Mucosa of stomach (tissue), 1 donor: ENCODE data around the gene RIMS1.

ENCODE experiments used
- H3K27me3 ChIP-seq: one replicate; pipeline ENCODE4 v1.7.0; 2013; ENCODE audit warnings: mild to moderate bottlenecking, low read length; ENCODE audit not compliant: control insufficient read depth, insufficient read depth
- H3K36me3 ChIP-seq: one replicate; pipeline ENCODE4 v1.7.0; 2013; ENCODE audit warnings: low read length; ENCODE audit not compliant: control insufficient read depth, insufficient read depth
- H3K4me1 ChIP-seq: one replicate; pipeline ENCODE4 v1.7.0; 2013; ENCODE audit warnings: mild to moderate bottlenecking, low read length; ENCODE audit not compliant: control insufficient read depth, insufficient read depth
- H3K4me3 ChIP-seq: one replicate; pipeline ENCODE4 v1.7.0; 2013; ENCODE audit warnings: low read length
- H3K9ac ChIP-seq: one replicate; pipeline ENCODE4 v1.7.0; 2013; ENCODE audit warnings: mild to moderate bottlenecking, low read length, moderate library complexity
- H3K9me3 ChIP-seq: one replicate; pipeline ENCODE4 v1.7.0; 2013; ENCODE audit warnings: mild to moderate bottlenecking, low read length, moderate library complexity; ENCODE audit not compliant: control insufficient read depth
- donor health status: Pancreatic carcinoma.

RIMS1 gene

DNA sequence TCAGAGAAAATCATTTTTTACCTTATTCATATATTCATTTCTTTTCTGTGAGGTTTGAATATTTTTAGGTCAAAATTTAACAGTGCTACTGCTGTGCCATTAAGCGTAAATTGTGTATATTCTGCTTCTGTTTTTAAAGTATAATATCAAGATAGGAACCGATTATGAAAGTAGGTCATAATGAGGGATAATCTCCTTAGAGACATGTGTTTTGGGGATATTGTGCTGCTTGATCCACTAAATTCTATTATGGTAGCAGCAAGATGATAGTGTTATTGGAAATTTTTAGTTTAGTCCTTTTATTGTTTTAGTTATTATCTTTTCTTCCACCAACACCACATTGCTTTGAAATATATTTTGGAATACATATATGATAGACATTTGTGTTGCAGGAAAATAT lies 244.0 kb downstream of the RIMS1 start:
- Histone ChIP-seq H3K9ac (no peak overlapping the region), H3K4me3 (no peak overlapping the region), H3K9me3 (no peaks in the 10 kb centered on the region), H3K27me3 (no peaks in the 10 kb centered on the region), H3K36me3 (no peaks in the 10 kb centered on the region), H3K4me1 (no peaks in the 10 kb centered on the region)

DNA sequence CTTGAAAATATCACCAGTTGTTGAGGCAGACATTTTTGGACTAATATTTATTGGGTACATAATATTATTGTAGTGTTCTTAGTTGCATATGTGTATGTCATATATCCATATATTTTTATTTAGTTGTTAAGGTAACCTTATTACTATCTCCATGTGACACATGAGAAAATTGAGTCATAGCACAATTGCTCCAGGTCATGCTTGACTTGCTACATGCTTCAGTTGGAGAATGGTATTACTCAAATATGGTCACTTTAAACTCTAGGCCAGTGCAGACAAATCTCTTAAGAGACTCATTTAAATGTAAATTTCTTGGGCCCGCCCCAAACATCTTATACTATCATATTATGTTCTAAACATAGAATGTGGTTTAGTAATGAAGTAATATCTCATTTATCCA lies 246.1 kb downstream of the RIMS1 start:
- H3K9me3 ChIP-seq, result no peaks in the 10 kb centered on the region
- no peak overlapping the region for H3K9ac ChIP-seq
- no peaks in the 10 kb centered on the region for H3K27me3 ChIP-seq
- no peak overlapping the region for H3K4me3 ChIP-seq
- H3K36me3 ChIP-seq, result no peaks in the 10 kb centered on the region
- no peaks in the 10 kb centered on the region for H3K4me1 ChIP-seq

DNA sequence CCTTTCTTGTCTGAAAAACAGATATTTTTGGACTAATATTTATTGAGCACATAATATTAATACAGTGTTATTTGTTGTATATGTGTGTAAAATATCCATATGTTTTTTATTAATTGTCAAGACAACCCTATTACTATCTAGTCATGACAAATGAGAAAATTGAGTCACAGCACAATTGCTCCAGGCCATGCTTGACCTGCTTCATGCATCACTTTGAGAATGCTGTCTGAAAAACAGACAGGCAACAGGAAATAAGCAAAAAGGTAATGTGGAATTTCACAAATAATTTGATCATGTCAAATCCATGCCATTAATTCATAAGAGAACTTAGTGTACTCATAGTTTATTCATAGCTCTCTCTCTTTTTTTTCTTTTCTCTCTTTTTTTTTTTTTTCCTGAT lies 246.5 kb downstream of the RIMS1 start:
- Histone ChIP-seq H3K36me3 (no peaks in the 10 kb centered on the region), H3K4me1 (no peaks in the 10 kb centered on the region), H3K4me3 (no peak overlapping the region), H3K27me3 (no peaks in the 10 kb centered on the region), H3K9ac (no peak overlapping the region), H3K9me3 (no peaks in the 10 kb centered on the region)

DNA sequence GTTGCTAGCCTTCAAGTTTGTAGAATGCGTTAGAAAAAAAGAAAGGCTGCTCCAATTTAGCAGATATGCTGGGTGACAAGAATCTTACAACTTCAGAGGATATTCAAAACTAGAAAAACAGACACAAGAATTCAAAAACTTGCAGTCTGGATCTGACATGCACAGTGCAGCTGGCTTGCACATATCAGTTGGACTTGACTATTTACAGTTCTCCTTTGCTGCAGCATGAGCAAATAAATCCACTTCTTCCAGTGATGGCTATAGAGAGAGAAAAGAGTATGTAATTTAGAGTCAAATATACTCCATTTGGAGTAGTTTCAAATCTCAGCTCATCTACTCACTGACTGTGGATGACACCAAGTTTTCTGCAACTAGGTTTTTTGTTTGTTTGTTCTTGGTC lies 247.0 kb downstream of the RIMS1 start:
- no peak overlapping the region for H3K9ac ChIP-seq
- H3K9me3 ChIP-seq, result no peaks in the 10 kb centered on the region
- no peak overlapping the region for H3K4me3 ChIP-seq
- no peaks in the 10 kb centered on the region for H3K36me3 ChIP-seq
- no peaks in the 10 kb centered on the region for H3K4me1 ChIP-seq
- no peaks in the 10 kb centered on the region for H3K27me3 ChIP-seq

DNA sequence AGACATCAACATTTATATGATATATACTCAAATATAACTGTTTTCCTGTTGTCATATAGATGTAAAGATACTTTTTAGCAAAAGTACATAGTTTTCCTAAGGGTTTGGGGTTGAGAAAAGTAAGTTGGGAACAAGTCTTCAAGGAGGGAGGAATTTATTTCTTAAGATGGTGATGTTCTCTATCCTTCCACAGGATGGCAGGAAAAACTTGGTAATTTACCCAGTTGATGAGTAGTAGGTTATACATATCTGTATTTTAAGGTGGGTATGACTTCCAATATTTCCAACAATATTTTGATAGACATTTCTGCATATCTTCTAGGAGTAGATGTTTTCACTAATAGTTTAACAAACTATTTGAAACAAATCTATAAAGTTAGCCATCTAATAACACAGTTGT lies 254.4 kb downstream of the RIMS1 start:
- H3K4me1 ChIP-seq, result no peaks in the 10 kb centered on the region
- no peaks in the 10 kb centered on the region for H3K9me3 ChIP-seq
- H3K36me3 ChIP-seq, result no peaks in the 10 kb centered on the region
- H3K9ac ChIP-seq, result no peak overlapping the region
- H3K4me3 ChIP-seq, result no peak overlapping the region
- no peaks in the 10 kb centered on the region for H3K27me3 ChIP-seq

- Histone ChIP-seq H3K4me3 (no peak overlapping the region), H3K4me1 (no peaks in the 10 kb centered on the region), H3K9me3 (no peaks in the 10 kb centered on the region), H3K27me3 (no peaks in the 10 kb centered on the region), H3K36me3 (no peaks in the 10 kb centered on the region), H3K9ac (no peak overlapping the region)
These were observed 263.4 kb downstream of the RIMS1 start for GRCh38 chr6:72149715-72150114.

- no peaks in the 10 kb centered on the region for H3K27me3 ChIP-seq
- H3K4me1 ChIP-seq, result no peaks in the 10 kb centered on the region
- no peaks in the 10 kb centered on the region for H3K9me3 ChIP-seq
- no peak overlapping the region for H3K4me3 ChIP-seq
- no peak overlapping the region for H3K9ac ChIP-seq
- H3K36me3 ChIP-seq, result no peaks in the 10 kb centered on the region
These were observed 265.4 kb downstream of the RIMS1 start for GRCh38 chr6:72151742-72152141.

DNA sequence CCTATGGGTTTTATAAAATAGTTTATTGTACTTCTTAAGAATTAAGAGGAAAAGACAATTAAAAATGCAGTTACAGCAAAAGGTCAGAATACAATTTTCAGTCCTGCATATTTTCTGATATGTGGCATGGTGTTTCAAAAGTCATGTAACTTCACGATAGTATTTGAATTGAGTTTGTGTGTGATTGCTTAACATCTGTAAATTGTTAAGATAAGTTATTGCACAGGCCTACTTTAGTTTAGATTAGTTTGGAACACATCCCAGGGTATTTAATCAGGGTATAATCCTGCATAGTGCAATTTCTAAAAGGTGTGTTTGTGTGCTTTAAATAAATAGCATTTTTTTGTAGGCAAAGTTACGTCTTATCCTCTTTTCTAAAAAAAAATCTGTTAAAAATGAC lies 289.6 kb downstream of the RIMS1 start:
- Histone ChIP-seq H3K27me3 (no peaks in the 10 kb centered on the region), H3K4me3 (no peak overlapping the region), H3K9ac (no peak overlapping the region), H3K4me1 (no peaks in the 10 kb centered on the region), H3K9me3 (no peaks in the 10 kb centered on the region), H3K36me3 (no peaks in the 10 kb centered on the region)

GRCh38 chr6:72182337-72183246 lies 296.2 kb downstream of the RIMS1 start:
- no peaks in the 10 kb centered on the region for H3K9me3 ChIP-seq
- H3K27me3 ChIP-seq, result peaks cover 12% of the 10 kb centered on the region
- H3K36me3 ChIP-seq, result no peaks in the 10 kb centered on the region
- peak overlapping the region; percentile 31 for H3K4me3 ChIP-seq
- H3K4me1 ChIP-seq, result no peaks in the 10 kb centered on the region
- H3K9ac ChIP-seq, result no peak overlapping the region

GRCh38 chr6:72203983-72204382 lies 317.6 kb downstream of the RIMS1 start:
- H3K27me3 ChIP-seq, result no peaks in the 10 kb centered on the region
- no peak overlapping the region for H3K9ac ChIP-seq
- no peaks in the 10 kb centered on the region for H3K9me3 ChIP-seq
- H3K4me3 ChIP-seq, result no peak overlapping the region
- no peaks in the 10 kb centered on the region for H3K36me3 ChIP-seq
- no peaks in the 10 kb centered on the region for H3K4me1 ChIP-seq

DNA sequence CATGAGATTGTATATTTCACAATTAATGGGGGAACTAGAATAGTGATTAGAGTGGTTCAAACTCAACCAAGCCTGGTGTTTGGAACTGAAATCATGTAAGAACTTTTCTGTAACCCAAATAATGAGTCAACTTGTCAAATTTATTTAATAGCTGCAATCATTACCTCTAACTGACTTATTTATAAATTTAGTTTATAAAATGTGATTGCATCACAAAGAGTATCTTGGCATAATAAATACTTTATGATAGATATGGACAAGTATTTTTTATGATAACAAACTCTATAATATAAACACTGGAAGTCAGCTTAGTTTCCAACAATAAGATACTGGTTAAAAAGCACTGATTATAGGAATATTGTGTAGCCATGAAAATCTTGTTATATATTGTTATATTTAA lies 319.1 kb downstream of the RIMS1 start:
- Histone ChIP-seq H3K4me3 (no peak overlapping the region), H3K4me1 (no peaks in the 10 kb centered on the region), H3K27me3 (no peaks in the 10 kb centered on the region), H3K9ac (no peak overlapping the region), H3K9me3 (no peaks in the 10 kb centered on the region), H3K36me3 (no peaks in the 10 kb centered on the region)

DNA sequence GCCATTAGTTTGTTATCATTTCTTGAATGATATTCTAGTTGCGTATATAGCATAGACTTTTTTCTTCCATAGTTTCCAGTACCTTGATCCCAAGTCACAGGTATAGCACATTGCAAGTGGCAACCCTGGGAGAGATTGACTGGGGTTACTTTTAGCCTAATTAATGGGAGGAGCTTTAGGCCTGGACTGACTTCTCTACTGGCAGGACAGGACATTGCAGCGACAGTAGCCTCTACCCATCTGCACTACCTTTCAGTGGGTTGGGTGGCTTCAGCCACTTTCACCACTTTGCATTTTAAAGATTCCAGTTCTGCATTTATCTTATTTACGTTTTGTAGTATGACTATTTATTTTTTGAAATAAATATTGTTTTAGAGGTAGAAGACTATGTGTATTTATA lies 320.3 kb downstream of the RIMS1 start:
- Histone ChIP-seq H3K9ac (no peak overlapping the region), H3K27me3 (no peaks in the 10 kb centered on the region), H3K4me3 (no peak overlapping the region), H3K36me3 (no peaks in the 10 kb centered on the region), H3K4me1 (no peaks in the 10 kb centered on the region), H3K9me3 (no peaks in the 10 kb centered on the region)

GRCh38 chr6:72212686-72213085 lies 326.3 kb downstream of the RIMS1 start:
- Histone ChIP-seq H3K9ac (no peak overlapping the region), H3K27me3 (no peaks in the 10 kb centered on the region), H3K9me3 (no peaks in the 10 kb centered on the region), H3K36me3 (no peaks in the 10 kb centered on the region), H3K4me3 (no peak overlapping the region), H3K4me1 (no peaks in the 10 kb centered on the region)
